Measurements from ENCODE around the gene DYSF.

DNA sequence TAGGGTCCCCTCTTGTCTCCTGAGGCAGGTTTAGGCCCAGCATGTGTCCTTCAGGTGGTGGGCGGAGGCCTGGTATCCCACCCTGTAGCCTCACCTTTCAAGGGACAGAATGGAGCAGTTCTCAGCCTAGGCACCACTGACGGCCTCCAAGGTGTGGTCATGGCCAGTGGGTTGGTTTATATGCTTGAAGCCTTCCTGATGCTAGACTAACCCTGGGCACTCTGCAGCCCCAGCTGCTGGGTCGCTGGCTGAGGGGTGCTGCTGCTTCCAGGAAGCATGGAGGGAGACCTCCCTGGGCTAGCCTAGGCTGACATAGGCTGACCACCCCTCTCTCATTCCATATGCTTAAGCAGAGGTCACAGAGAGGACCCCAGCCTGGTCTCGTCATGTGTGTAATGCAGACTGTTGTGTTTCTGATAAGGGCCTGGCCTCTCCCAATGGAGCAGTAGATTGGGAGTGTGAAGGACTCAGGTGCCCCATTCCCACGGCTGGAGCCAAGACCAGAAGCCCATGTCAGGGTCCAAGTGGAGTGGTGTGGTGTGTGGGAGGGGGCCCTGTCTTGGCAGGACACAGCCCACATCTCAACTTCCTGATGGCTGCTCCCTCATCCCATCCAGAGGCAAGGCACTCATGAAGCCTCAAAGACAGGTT, 206.6 kb downstream of the DYSF start:
- TF ChIP-seq, protein P1, sequence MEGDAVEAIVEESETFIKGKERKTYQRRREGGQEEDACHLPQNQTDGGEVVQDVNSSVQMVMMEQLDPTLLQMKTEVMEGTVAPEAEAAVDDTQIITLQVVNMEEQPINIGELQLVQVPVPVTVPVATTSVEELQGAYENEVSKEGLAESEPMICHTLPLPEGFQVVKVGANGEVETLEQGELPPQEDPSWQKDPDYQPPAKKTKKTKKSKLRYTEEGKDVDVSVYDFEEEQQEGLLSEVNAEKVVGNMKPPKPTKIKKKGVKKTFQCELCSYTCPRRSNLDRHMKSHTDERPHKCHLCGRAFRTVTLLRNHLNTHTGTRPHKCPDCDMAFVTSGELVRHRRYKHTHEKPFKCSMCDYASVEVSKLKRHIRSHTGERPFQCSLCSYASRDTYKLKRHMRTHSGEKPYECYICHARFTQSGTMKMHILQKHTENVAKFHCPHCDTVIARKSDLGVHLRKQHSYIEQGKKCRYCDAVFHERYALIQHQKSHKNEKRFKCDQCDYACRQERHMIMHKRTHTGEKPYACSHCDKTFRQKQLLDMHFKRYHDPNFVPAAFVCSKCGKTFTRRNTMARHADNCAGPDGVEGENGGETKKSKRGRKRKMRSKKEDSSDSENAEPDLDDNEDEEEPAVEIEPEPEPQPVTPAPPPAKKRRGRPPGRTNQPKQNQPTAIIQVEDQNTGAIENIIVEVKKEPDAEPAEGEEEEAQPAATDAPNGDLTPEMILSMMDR (IDR thresholded peaks at IDR 0.05; ENCODE audit: low read depth, low read length, poor library complexity, severe bottlenecking) = no peak
- TF ChIP-seq EZH2phosphoT487 (IDR thresholded peaks at IDR 0.05; ENCODE audit: borderline replicate concordance, low read length) = no peak
